Non-pigmented ciliary epithelial cell (primary cell): Measurements from ENCODE around the gene CYP2S1.
"Not testable (repeated sequence)": the region's sequence is repeated elsewhere in the genome, so short reads cannot be mapped to it uniquely, and the experiment has no call there.

Experiments used
- DNase-seq: peaks from one replicate; pipeline ENCODE4 v3.0.0-alpha.2; 2010; ENCODE audit warnings: low read depth

CYP2S1 gene

DNA sequence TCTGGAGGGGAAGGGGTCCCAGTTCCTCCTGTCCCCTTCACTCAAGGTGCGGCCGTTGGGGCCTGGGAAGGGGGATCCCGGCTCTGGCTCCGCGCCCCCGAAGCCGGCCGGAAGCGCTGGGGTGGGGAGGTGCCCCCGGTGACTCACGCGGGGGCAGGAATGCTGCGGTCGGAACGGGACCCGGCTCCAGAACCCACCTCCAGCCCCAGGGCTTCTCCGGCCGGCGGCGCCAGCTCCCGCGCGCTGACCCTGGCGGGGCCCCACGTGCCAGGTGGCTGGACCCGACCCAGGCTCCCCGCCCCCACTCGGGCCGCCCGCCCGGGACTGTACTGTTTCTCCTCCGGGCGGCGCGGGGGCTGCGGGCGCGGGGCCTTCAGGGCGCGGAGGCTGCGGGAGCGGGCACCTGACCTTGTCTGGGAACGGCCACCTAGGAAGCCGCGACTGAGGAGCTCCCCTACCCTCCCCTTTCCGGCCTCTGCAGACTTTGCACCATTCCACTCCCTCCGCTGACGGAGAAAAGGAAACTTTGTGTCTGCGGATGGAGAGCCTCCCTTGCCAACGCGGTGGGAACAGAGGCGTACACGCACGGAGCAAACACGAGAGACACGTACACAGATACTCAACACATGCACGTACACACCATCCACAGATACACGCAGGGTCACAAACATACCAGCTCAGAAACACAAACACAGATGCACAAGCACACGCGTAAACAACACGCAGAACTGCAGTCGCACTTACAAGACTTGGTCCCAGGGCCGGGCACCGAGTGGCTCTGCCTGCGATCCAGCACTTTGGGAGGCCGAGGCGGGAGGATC lies 33.2 kb downstream of the CYP2S1 start:
- peak; percentile 52 for DNase-seq

DNA sequence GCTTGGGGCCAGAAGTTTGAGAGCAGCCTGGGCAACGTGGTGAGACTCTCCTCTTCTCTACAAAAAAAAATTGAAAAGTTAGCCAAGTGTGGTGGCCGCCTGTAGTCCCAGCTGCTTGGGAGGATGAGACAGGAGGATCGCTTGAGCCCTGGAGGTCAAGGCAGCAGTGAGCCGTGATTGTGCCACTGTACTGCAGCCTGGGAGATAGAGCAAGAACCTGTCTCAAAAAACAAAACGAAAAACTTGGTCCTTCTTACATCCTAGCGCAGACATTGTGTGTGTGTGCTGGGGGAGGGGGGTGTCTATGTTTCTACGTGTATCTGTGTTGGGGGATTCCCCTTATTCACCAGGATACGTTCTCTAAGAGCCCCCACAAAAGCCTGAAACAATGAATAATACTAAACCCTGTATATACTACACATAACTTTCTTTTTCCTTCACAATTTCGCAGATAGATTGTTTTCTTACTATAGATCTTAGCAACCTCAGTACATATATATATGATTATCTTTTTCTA lies 33.9 kb downstream of the CYP2S1 start:
- no peak for DNase-seq

DNA sequence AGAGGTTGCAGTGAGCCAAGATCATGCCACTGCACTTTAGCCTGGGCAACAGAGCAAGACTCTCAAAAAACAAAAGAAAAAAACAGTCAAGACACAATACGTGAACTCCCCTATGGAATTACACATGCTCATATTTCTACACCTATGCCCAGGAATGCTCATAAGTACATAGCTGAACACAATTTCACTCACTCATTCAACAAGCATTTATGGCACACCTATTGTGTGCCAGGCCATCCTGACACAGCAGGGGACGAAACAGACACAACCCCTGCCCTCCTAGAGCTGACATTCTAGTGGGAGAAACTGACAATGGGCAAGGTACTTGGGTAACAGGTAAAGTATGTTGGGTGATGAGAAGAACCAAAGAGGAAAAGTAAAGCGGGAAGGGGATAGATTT lies 35.5 kb downstream of the CYP2S1 start:
- no peak for DNase-seq

DNA sequence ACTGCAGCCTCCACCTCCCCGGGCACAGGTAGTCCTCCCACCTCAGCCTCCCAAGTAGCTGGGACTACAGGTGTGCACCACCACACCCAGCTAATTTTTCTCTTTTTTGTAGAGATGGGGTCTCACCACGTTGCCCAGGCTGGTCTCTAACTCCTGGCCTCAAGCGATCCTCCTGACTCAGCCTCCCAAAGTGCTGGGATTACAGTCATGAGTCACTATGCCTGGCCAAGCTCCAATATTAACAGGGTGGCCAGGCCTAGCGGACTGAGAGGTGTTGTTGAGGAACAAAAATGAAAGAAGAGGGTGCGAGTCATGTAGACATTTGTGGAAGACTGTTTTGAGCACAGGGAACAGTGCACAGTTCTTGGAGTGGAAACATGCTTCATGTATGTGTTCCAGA lies 36.3 kb downstream of the CYP2S1 start:
- DNase-seq = not testable (repeated sequence)

DNA sequence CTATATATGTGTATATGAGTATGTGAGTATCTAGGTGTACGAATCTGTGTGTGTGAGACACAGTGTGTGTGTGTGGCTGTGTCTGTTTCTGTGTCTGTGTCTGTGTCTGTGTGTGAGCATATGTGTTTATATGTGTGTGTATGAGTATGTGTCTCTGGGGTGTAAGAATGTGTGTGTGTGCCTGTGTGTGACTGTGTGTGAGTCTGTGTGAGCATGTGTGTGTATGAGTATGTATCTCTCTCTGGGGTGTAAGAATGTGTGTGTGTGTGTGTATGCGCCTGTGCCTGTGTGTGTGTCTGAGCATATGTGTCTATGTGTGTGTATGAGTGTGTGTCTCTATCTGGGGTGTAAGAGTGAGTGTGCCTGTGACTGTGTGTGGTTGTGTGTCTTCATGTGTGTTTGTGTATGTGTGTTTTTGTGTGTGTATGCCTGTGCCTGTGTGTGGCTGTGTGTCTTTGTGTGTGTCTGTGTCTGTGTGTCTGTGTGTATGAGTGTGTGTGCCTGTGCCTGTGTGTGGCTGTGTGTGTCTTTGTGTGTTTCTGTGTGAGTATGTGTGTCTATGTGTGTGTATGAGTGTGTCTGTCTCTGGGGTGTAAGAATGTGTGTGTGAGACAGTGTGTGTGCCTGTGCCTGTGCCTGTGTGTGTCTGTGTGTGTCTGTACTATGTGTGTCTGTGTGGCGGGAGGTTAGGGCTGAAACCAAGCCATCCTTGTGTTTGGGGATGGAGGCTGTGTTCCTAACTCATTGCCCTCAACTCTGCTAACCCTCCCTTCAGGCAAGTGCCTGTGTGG lies 37.2 kb downstream of the CYP2S1 start:
- no peak for DNase-seq

DNA sequence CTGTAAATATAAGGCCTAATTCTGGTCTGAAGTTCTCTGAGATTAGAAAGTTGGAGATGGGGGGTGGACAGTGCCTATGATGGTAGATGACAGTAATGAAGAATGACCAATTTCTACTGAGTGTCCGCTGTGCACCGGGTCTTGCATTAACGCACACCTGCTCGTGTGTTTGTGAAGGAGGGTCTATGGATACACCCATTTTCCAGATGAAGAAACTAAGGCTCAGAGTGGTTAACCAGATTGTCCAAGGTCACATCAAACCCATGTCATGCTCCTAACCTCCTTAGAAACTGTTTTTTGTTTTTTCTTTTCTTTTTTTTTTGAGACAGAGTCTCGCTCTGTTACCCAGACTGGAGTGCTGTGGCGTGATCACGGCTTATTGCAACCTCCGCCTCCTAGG lies 39.7 kb downstream of the CYP2S1 start:
- DNase-seq = no peak

DNA sequence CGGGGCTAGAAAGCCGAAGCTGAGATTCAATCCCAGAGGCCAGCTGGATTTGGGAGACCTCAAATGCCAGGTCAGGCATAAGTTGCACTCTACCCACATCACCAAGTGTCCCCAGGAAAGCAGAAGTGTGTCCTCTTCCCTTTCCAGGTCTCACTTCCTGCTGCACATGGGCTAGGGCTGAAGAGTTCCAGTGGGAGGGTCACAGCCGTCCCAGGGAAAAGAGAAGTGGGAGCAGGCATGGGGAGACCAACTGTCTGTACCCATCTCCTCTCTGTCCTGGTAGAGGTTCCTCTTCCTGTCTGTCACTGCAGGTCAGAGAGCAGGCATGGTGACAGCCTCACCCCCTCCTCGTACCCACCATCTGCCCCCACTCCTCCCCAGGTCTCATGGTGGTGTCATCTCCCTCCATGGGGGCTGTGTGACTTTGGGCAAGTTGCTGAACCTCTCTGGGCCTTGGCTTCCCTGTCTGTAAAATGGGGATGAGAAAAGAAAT lies 40.8 kb downstream of the CYP2S1 start:
- no peak for DNase-seq

DNA sequence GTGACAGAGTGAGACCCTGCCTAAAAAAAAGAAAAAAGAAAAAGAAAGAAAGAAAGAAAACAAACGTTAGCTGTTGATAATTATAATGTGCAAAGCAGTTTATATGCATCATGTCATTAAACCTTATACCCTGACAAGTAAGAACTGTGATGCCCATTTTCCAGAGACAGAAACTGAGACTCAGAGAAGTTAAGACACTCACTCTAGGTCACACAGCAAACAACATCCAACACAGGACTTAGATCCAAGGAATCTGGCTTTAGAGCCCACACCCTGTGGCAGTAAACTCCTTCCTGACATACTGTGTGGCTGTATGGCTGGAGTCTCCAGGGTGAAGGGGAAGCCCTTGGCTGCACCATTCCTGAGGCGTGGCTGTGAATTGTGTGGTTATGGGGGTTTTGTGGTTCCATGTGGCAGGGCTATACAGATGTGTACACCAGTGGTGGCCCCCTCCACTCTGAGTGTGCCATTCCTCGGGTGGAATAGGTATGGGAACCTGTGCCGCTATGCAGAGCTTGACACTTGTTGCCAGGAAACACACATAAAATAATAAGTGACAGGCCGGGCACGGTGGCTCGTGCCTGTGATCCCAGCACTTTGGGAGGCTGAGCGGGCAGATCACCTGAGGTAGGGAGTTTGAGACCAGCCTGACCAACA lies 41.6 kb downstream of the CYP2S1 start:
- no peak for DNase-seq

DNA sequence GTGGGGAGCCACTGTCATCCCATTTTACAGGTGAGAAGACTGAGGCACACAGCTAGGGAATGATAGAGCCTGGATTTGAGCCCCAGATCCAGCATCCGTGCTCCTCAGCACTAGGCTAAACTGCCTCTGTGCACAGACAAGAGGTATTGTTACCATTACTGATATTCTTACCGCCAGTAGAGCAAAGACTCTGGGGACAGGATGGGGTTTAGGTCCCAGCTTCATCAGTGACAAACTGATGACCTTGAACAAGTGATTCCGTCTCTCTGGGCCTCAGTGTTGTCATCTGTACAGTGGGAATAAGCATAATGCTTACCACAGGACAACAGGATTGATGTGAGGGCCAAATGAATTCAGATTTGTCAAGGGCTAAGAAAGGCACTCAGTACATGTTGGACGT lies 42.5 kb downstream of the CYP2S1 start:
- DNase-seq = no peak

DNA sequence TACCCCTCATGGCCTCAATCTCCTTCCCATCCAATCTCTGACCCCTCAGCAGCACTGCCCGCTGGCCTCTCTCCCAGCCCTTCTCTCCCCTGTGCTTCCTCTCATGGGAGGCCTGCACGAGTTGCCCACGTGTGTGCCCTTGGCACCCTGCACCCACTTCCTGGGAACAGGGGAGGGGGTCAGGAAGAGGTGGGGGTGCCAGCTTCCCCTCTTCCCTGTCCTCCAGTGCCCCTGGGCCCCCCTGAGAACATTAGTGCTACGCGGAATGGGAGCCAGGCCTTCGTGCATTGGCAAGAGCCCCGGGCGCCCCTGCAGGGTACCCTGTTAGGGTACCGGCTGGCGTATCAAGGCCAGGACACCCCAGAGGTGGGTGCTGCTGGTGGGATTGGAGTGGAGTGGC lies 45.2 kb downstream of the CYP2S1 start:
- DNase-seq = no peak

DNA sequence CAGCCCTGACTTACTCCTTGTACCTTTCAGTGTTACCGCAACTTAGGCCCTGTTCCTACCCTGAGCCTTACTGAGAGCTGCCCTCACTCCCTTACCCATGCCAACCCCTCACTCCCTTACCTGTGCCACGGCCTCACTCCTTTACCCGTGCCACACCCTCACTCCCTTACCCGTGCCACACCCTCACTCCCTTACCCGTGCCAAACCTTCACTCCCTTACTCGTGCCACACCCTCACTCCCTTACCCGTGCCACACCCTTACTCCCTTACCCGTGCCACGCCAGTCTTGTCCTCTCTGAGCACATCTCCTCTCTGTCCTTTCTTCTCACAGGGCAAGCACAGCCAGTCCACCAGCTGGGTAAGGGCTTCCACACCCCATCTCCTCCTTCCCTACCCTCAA lies 46.3 kb downstream of the CYP2S1 start:
- no peak for DNase-seq

DNA sequence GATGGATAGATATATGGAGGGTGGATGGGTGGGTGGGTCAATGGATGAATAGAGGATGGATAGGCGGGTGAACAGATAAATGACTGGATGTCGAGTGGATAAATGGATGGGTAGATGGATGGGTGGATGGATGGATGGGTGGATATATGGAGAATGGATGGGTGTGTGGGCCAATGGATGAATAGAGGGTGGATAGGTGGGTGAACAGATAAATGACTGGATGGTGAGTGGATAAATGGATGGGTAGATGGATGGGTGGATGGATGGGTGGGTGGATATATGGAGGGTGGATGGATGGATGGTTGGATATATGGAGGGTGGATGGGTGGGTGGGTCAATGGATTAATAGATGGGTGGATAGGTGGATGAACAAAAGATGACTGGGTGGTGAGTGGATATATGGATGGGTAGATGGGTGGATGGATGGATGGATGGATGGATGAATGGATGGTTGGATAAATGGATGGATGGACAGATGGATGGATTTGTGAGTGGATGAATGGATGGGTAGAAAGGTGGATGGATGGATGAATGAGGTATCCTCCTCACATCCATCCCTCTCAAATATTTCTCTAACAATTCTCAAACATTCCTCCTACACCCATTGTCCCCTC lies 47.0 kb downstream of the CYP2S1 start:
- DNase-seq = no peak

DNA sequence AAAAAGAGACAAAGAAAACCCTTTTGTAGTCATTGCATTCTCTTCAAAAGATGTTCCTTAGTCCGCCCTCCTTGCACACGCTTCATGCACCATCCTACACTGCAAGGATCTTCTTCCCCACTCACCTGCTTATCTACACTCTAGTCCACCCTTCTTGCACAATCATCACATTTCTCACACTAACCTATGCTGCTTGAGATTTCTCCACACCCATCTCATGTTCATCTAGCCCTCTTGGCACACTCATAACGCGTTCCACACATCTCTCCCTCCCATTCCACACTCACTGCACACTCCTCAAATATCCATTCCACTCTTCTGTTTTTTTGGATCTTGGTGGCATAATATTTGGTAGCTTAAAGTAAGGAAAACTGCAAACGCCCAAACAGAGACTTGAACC lies 48.8 kb downstream of the CYP2S1 start:
- DNase-seq = no peak

DNA sequence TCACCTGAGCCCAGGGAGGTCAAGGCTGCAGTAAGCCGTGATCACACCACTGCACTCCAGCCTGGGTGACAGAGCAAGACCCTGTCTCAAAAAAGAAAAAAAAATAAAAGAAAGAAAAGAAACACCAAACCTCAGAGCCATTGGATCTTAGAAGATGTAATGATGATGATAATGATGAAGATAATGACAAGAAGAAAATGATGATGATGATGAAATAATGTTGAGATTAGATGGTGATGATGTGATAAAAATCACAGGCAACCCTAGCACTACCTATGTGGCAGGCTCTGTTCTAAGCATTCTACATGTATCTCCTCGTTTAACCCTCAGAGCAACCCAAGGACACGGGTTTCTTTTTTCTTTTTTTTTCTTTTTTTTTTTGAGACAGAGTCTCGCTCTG lies 51.1 kb downstream of the CYP2S1 start:
- DNase-seq = no peak

DNA sequence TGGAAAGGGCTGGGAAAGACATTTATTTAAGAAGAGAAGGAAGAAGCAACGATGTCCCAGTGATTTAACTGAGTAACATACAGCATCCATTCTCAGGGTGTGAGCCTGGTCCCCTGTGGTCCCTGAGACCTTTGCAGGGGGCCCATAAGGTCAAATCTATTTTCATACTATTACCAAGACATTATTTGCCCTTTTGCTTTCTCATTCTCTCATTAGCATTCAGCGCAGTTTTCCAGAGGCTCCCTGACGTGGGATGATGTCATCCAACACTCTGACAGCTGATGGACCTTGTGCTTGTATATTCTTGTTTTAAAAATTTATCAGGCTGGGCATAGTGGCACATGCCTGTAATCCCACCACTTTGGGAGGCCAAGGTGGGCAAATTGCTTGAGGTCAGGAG lies 52.8 kb downstream of the CYP2S1 start:
- no peak for DNase-seq

DNA sequence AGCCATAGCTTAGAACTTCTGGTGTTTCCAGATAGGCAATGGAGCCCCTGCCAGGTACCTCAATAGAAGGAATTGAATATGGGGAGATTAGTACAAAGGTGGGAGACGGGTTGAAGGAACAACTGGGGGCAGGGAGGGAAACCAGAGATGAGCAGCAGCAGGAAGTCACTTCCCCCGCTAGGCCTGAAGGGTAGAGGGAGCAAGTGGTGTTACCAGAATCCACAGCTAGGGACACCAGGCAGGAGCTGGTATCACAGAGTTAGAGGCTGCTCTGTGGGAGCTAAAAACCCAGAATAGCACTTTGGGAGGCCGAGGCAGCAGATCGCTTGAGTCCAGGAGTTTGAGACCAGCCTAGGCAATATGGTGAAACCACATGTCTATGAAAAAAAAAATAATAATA lies 55.9 kb downstream of the CYP2S1 start:
- no peak for DNase-seq

DNA sequence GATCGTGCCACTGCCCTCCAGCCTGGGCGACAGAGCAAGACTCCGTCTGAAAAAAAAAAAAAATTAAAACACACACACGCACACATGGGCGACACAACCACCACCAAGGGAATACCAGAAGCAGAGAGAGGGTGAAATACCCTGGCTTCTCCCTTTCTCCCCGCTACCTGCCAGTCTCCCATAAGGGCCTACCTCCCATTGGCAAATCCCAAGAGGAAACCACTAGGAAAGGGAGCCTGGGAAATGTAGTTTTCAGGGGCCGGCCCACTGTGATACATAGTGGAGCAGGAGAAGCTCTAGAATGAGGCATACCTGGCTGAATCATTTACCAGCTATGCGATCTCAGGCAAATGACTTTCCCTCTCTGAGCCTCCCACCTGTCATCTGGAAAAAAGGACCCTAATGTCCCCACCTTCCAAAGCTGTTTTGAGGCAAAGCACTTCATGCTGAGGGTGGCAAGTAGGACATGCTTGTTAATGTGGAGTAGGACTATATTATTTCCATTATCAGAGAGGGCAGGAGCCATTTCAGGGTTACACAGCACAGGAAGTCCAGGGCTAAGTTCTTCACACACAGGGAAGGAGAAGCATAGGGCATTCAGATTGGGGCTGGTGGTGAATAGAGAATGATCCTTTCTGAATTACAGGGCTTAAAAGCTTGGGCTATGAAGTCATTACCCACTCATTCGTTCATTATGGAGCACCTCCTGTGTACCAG lies 56.8 kb downstream of the CYP2S1 start:
- DNase-seq = no peak

DNA sequence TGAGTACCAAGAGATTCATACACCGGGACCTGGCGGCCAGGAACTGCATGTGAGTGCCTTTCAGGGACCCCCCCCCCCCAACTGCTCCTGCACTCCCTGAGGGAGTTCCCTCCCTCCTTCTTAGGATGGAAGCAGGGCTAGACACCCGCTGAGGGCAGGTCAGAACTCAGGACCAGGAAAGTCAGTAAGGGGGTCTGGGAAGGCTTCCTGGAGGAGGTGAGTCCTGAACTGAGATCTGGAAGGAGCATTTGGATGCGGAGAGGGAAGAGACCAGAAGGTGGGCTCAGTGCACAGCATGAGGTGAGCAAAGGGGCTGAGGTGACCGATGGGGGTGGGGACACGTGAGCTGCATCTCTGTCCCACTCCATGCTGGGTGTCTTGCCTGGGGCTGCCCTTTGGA lies 60.6 kb downstream of the CYP2S1 start:
- no peak for DNase-seq

DNA sequence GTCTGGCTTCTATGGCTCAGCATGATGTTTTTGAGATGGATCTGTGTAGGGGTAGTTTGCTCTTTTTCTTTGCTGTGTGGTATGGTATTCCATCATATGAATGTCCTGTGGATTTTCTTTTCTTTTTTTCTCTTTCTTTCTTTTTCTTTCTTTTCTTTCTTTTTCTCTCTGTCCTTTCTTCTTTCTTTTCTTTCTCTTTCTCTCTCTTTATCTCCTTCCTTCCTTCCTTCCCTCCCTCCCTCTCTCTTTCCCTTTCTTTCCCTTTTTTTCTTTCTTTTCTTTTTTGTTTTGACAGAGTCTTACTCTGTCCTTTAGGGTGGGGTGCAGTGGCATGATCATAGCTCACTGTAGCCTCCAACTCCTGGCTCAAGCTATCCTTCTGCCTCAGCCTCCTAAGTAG lies 62.2 kb downstream of the CYP2S1 start:
- DNase-seq = no peak
